SKM-1 (cell line): ENCODE results near the gene ADGRD1.
"Not testable (repeated sequence)": the region's sequence is repeated elsewhere in the genome, so short reads cannot be mapped to it uniquely, and the experiment has no call there.

Source experiments
- DNase-seq: peaks from one replicate; lab custom pipeline; 2025; ENCODE audit not compliant: unreplicated experiment; lab: John Stamatoyannopoulos, UW

ADGRD1 gene

GRCh38 chr12:130983328-130984017 lies 29.8 kb downstream of the ADGRD1 start:
- no peak for DNase-seq

GRCh38 chr12:130984183-130985058 lies 30.7 kb downstream of the ADGRD1 start:
- no peak for DNase-seq

GRCh38 chr12:130987151-130987931 lies 33.6 kb downstream of the ADGRD1 start:
- no peak for DNase-seq

DNA sequence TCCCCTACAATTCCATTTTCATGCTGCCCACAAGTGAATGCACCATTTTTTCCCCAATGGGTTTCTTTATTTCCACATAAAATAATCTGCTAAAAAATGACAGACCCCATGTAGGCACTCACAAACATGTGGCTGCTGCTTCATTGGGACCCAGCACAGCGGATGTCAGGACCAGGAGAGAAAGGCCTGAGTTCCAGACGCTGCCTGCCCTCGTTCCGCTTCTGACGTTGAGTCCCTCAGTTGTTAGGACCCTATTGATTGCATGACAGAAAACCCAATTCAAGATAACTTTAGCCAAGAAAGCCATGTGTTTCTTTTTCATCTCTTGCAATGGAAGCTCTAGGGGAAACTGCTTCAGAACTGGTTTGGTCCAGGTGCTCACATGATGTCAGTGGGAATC lies 34.6 kb downstream of the ADGRD1 start:
- DNase-seq = no peak

DNA sequence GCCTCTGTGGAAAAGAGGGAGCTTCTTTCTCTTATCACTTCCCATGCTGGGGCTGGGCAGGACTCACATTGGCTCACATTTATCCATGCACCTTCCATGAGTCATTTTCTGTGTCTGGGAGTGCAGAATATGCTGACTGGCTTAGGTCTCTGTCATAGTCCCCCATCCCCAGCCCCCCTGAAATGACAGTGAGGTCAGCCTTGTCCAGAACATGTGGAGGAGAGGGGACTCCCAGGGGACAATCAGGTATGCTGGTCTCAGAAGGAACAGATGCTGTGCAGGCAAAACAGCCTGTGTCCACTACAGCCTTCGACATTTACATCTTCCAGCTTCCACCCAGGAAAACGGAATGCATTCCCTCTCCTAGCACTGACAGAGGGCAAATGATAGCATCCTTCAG lies 35.0 kb downstream of the ADGRD1 start:
- no peak for DNase-seq

DNA sequence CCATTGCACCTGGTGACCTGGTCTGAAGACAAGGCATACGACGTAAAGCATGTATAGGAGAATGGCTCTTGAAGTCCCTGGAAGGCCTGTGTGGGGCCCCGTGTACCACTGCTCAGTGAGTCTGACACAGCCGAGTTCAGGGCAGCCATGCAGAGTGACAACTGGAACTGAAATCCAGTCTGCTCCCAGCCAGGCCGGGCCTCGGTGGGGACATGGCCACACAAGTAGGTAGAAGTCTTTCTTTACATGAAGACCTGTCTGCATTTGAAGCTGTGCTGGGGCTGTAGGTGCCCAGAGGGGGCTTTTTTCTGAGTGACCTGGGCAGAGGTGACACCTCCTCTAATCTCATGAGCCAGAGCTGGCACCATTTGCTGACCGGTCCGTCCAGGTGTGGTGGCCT lies 35.7 kb downstream of the ADGRD1 start:
- DNase-seq = no peak

GRCh38 chr12:130990034-130990433 lies 36.3 kb downstream of the ADGRD1 start:
- DNase-seq = no peak

GRCh38 chr12:130992448-130992847 lies 38.7 kb downstream of the ADGRD1 start:
- no peak for DNase-seq

DNA sequence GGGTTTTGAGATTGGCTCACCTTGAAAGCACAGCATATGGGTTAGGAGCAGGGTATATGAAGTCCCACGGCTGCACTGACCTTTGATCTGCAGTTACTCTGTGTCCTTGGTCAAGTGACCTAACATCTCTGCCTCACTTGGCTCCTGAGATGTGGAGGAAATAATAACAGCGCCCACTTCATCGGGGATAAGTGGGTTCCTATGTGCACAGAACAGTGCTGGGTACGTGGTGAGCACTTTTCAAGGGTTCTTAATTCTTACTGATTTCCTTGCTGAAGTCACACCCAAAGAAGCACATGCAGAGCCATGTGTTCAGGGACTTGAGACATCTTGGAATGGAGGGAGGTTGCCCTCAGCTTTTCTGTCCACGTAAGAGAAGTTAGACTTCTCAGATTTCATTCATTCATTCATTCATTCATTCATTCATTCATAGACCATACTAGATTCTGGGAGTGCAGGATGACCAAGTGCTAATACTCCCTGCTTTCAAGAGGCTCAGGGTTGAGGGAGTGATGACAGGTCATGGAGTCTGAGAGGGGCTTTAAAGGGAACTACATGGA lies 39.4 kb downstream of the ADGRD1 start:
- DNase-seq = no peak

DNA sequence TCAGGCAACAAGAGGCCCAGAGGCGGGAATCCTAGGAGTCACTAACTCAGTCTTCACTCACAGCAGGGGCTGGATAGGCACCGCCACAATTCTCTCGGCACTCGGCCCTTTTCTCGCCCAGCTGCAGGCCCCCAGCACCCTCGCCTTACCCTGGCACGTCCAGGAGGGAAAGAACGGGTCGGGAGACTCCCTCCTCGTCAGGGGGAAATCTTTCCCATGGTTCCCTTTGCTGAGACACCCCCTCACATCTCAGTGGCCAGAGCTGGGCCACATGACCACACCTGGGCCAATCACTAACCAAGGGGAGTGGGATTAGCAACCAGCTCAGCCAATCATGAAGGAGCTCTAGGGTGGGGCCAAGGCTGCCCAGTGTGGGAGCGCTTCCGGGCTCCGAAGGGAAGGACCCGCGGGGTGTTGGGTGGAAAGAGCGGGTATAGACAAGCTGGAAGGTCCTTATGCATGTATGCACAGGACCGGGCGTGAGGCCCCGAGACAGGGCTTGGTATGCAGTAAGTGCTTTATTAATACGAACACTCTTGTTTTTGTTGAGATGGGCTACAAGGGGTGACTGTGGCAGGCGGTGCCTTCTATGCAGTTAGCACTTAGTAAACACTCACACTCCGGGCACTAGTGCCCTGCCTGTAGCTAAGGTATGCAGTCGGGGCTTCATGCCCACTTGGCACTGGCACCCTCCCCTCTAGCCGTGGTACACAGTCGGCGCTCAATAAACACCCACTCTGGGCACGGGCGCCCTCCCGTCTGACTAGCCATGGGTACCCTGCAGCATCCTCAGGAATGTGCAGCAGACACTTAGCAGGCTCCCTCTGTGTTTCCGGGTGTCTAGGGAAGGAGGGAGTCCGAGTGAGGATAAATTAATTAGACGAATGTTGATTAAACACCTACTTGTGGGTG lies 40.3 kb downstream of the ADGRD1 start:
- DNase-seq = no peak

DNA sequence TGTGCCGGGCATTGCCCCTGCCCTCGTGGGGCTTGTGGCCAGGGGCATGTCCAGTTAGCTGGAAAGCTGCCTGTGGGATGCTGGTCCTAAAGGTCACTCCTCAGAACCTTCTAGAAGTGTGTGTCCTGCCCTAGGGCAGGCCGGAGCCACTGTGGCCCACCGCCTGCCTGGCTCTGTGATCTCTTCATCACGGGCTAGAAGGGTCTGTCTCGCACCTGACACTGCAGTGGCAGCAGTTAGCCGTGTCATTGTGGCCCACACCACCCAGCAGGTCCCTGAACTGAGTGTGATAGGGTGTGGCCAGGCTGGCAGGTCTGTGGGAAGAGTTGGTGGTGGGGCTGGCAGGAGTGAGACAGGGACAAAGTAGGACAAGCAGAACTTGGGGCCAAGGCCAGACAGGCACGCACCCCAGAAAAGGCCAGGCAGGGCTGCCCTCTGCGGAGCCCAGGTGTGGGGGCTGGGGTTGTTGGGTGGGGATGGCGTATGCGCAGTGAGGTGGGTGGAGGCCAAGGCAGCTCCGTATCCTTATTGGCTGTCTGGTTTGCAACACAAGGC lies 41.2 kb downstream of the ADGRD1 start:
- DNase-seq = no peak

GRCh38 chr12:130995386-130995969 lies 41.8 kb downstream of the ADGRD1 start:
- not testable (repeated sequence) for DNase-seq

GRCh38 chr12:130998136-130998535 lies 44.4 kb downstream of the ADGRD1 start:
- DNase-seq = no peak

GRCh38 chr12:131000000-131000486 lies 46.3 kb downstream of the ADGRD1 start:
- DNase-seq = no peak

DNA sequence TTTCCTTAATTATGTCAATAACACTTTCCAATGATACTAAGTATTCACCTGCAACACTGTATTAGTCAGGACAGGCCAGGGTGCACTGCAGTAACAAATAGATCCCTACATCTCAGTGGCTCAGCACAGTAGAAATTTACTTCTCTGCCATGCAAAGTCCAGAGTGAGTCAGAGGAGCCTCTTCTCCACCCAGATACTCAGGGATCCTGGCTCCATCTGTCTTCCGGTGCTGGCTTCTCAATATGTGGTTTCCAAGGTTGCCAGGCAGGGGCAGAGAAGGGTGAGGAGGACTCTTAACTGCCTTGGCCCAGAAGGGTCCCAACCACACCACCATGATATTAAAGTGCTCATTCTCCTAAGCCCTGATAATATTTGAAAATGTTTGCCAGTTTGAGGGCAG lies 47.8 kb downstream of the ADGRD1 start:
- DNase-seq = no peak

DNA sequence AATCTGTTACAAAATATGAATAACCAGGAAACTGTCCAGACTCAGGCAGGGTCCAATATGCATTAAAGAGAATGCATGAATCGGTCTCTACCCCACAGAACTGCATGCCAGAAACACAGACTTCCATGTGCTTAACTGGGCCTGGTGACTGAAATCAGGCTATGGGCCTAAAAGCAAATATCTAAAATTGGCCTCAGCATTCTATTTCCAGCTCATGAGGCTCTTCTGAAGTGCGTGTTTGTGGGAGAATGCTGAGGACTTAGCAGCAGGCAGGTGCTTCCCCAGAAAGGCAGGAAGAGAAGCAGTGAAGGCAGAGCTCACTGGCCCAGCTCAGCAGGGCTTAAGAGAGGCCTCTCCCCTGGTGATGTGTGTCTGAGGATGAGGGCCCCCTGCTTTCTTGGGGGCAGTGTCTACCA lies 48.5 kb downstream of the ADGRD1 start:
- DNase-seq = no peak

DNA sequence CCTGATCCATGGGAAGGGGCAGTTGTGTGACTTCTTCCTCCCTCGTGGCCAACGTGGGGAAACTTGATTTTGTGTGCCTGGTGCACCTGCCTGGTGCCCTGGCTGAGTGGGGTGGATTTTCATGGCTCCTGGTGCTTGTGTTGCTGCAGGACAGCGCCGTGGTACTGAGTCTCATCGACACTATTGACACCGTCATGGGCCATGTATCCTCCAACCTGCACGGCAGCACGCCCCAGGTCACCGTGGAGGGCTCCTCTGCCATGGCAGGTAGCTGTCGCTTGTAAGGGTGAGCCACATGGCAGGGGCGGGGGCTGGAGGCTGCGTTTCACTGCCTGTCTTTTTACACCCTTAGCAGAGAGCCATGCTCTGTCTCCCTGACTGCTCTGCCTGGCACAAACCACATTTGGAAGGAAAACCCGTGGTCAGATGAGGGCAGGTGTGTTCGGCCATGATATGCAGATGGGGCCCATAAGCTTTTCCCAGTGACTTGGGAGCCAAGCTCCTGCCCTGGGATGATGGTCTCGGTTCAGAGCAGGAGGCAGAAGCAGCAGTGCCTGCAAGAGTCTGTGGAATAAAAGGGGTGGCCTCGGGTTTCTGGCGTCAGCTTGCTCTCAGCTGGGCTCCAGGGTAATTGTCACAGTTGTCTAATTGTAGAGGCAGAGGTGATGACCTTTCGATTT lies 49.5 kb downstream of the ADGRD1 start:
- DNase-seq = no peak

DNA sequence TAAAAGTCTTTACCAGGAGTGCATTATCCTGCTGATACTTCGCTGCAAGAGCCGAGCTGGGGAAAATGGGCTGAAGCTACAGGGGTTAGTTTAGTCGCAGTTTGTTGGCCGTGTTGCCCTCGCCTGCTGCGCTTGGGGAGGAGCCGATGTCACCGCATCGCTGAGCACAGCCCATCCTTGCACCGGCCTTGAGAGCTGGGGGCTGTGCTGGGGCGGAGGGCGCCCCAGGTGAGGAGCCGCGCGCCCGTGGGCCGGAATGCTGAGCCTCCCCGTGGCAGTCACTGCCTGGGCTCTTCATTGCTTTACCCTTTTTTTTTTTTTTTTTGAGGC lies 50.0 kb downstream of the ADGRD1 start:
- DNase-seq = no peak

DNA sequence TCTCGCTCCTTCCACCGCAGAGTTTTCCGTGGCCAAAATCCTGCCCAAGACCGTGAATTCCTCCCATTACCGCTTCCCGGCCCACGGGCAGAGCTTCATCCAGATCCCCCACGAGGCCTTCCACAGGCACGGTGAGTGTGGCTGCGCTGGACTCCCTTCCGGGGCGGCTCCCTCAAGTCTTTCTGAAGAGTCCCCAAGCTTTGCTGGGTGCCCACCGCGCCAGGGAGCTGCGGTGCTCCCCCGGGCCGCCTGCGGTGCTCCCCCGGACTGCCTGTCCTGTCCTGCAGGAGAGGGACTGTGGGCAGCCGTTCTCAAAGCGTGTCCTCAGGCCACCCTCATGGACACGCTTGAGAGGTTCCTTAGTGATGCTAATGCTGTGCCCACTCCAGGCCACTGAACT lies 50.5 kb downstream of the ADGRD1 start:
- DNase-seq = no peak
